Muscle of leg (tissue), 11 donors: ENCODE data around the gene DHCR24. TPM values are rescaled to one million over a fixed set of nuclear protein-coding genes. Genes with fewer than 3 reads are reported as not detected.
A peak's percentile ranks its signal among the peaks of the same experiment; 100 is the strongest.

Experiments used
- DNase-seq: peaks from one replicate; pipeline ENCODE4 v3.0.0; 2013
- H3K27ac ChIP-seq: one replicate; pipeline ENCODE4 v1.5.1; 2013; ENCODE audit warnings: mild to moderate bottlenecking, low read length, control low read depth
- H3K27me3 ChIP-seq: one replicate; pipeline ENCODE4 v1.6.1; 2013; ENCODE audit warnings: low read length; ENCODE audit not compliant: control insufficient read depth, insufficient read depth
- H3K36me3 ChIP-seq: one replicate; pipeline ENCODE4 v1.6.1; 2013; ENCODE audit warnings: low read length; ENCODE audit not compliant: control insufficient read depth, insufficient read depth
- H3K4me1 ChIP-seq: one replicate; pipeline ENCODE4 v1.6.1; 2013; ENCODE audit warnings: low read length; ENCODE audit not compliant: control insufficient read depth, insufficient read depth
- H3K4me3 ChIP-seq: one replicate; pipeline ENCODE4 v1.5.1; 2013; ENCODE audit warnings: low read length, control low read depth
- H3K9me3 ChIP-seq: replicated peaks from 2 replicates; pipeline ENCODE4 v1.6.1; 2013; ENCODE audit warnings: low read depth, low read length; ENCODE audit not compliant: control insufficient read depth
- WGBS: methylation state at CpG from one replicate; pipeline ENCODE4 v1.1.5; 2013; ENCODE audit warnings: missing lambda C conversion rate; ENCODE audit not compliant: insufficient coverage; 5-methylcytosine and 5-hydroxymethylcytosine counted together
- polyA plus RNA-seq, 8 donors: library from polyadenylated mRNA; unstranded; fragments of 120-200 nt; gene quantifications; one replicate each; pipeline versions ENCODE4 v1.2.1 to v1.2.3, GENCODE V29; 2013; ENCODE audit warnings: inconsistent platforms in 1 of 8, low replicate concordance in 1 of 8; ENCODE audit not compliant: insufficient read length in 8 of 8, insufficient read depth in 1 of 8
- total RNA-seq: library from RNA; stranded (reverse); fragments of 120-200 nt; gene quantifications from one replicate; pipeline ENCODE4 v1.2.4, GENCODE V29; 2013

The DHCR24 gene
- total and polyA plus RNA-seq, 9 donors = 12.2 to 32.7 (median 23.6) TPM

DNA sequence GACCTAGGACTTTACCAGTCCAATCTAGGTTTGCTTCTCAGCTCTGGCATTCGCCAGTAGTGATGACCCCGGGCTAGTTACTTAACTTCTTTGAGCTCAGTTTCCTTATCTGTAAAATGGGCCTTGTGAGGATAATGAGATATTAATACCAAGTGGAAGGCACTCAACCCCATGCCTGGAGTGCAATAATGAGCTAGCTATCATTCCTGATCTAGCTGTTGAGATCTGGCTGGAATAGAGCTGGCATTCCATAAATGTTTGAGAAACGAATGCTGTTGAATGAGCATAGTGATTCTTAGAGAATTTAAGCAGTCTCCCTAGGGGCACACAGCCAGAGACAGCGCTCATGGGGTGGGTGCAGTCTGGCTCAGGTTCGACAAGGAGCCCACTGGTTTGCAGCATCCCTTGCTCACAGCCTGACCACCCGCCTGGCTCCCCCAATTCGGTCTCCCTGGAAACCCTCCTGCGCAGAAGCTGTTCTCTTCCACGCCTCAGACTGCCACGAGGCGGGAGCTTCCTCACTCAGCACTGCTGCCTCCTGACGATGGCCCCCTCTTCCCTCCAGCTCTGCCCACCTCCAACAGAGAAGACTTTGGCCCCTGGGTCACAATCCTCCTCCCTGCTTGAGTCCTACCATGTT lies 32.5 kb downstream of the DHCR24 start:
- H3K36me3 ChIP-seq = peaks cover 44% of the 10 kb centered on the region
- H3K4me3 ChIP-seq = no peak overlapping the region
- 88% methylated on average over 10 of the region's 12 CpGs for WGBS

DNA sequence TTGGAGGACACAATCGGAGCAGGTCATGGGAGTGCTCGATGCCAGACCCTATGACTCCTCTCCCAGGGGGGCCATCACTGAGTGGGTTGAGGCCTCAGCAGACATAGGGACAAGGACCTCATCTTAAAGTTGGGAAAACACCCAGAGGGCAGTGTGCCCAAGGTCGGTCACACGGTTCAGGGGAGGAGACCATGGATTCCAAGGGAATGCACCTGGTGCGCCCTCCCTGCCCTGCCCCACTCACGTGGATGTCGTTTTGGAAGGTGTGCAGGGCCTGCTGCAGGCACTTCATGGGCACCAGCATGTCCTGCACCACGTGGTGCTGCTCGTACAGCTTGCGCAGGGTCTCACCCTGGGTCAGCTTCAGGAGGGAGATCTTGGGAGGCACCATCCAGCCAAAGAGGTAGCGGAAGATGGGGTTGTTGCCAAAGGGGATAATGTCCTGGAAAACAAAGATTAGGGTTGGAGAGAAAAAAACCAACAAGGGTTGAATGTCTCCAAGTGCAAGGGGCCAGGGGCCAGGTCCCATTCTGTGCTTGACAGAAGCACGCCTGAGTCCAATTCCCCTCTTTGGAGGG lies 33.1 kb downstream of the DHCR24 start:
- DNase-seq = no peak
- 93% methylated on average over 10 of the region's 12 CpGs for WGBS
- H3K36me3 ChIP-seq = peaks cover 47% of the 10 kb centered on the region
- no peak overlapping the region for H3K4me3 ChIP-seq
- no peaks in the 10 kb centered on the region for H3K9me3 ChIP-seq
- no peak overlapping the region for H3K27ac ChIP-seq
- no peaks in the 10 kb centered on the region for H3K27me3 ChIP-seq
- no peaks in the 10 kb centered on the region for H3K4me1 ChIP-seq

More for the DNA sequence above, 32.5 kb downstream of the DHCR24 start:
- no peak for DNase-seq
- Histone ChIP-seq H3K27me3 (no peaks in the 10 kb centered on the region), H3K27ac (no peak overlapping the region), H3K9me3 (no peaks in the 10 kb centered on the region), H3K4me1 (no peaks in the 10 kb centered on the region)

DNA sequence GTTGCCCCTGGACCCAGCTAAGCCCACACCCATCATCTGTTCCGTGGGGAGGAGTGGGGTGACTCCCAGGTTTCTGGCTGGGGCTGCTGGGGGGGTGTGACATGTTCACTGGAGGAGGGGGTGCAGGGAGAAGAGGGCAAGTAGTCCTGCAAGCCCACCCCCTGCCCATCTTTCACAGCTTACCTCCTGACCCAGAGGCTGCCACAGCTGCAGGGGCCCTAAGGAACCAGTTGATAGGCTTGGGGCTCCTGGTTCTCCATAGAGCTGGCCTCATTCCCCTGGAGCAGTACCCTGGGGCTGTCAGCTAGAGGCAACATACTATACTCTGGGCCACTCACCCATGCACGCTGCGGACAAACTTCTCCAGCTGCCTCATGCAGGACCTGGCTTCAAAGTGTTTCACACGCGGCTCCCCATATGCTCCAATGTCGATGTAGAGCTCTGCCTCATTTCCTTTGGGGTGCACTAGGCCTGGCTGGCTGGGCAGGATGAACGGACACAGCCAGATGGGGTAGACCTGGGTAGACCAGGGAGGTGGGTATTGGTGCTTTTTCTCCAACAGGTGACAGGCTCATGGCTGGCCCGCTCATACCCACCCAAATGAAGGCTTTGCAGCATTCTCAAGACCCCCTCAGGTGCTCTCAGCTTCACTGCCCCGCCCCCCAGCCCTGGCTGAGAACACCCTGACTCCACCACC lies 33.8 kb downstream of the DHCR24 start:
- peaks cover 51% of the 10 kb centered on the region for H3K36me3 ChIP-seq
- no peak for DNase-seq
- H3K9me3 ChIP-seq = no peaks in the 10 kb centered on the region
- no peak overlapping the region for H3K4me3 ChIP-seq
- no peak overlapping the region for H3K27ac ChIP-seq
- no peaks in the 10 kb centered on the region for H3K27me3 ChIP-seq
- WGBS = 67% methylated on average over 6 of the region's 9 CpGs
- H3K4me1 ChIP-seq = no peaks in the 10 kb centered on the region

DNA sequence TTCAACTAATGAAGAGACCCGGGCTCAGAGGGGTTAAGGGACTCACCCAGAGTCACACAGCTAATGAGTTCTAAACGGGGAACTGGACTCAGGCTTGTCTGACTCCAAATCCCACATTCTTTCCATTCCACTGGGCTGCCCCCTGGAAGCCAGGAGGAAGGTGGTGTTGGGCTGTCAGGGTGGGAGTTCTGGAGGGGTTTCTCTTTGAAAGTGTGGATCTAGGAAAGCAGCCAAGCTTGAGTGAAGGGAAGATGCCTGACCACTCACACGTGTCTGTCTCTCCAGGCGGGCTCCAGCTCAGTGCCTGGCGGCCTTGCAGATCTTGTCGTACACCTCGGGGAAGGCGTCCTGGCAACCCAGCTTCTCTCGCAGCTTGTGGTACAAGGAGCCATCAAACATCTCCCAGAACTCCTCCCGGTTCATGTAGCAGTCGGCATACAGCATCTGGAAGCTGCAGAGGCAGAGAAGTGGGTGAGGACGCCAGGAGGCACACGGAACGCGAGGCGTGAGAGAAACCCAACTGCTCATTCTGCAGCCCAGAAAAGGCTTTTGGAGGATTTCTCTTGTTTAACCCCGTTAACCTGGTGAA lies 35.0 kb downstream of the DHCR24 start:
- H3K4me3 ChIP-seq = no peak overlapping the region
- H3K27me3 ChIP-seq = no peaks in the 10 kb centered on the region
- 81% methylated on average over 13 of the region's 17 CpGs for WGBS
- DNase-seq = no peak
- H3K36me3 ChIP-seq = peaks cover 49% of the 10 kb centered on the region
- H3K9me3 ChIP-seq = no peaks in the 10 kb centered on the region
- no peak overlapping the region for H3K27ac ChIP-seq
- H3K4me1 ChIP-seq = no peaks in the 10 kb centered on the region

DNA sequence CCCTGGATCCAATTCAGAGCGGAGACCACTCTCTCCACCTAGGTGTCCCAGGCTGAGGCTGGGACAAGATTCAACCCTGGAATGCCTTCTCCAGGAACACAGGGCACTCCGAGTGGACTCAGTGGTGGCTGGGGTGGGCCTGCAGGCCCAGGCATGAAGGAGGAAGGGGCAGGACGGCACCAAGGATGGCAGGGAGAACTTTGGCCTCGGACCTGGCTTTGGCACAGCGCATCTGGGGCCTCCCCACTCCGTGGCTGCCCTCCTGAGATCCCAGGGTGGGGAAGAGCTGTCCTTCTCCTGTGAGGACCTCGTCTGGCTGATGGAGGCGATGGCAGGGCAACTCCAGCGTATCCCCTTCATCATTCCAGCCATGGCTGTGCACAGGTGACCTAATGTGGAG lies 35.6 kb downstream of the DHCR24 start:
- H3K9me3 ChIP-seq = no peaks in the 10 kb centered on the region
- H3K36me3 ChIP-seq = peaks cover 49% of the 10 kb centered on the region
- no peaks in the 10 kb centered on the region for H3K4me1 ChIP-seq
- no peak for DNase-seq
- no peaks in the 10 kb centered on the region for H3K27me3 ChIP-seq
- H3K4me3 ChIP-seq = no peak overlapping the region
- 91% methylated on average over 6 of the region's 9 CpGs for WGBS
- no peak overlapping the region for H3K27ac ChIP-seq

DNA sequence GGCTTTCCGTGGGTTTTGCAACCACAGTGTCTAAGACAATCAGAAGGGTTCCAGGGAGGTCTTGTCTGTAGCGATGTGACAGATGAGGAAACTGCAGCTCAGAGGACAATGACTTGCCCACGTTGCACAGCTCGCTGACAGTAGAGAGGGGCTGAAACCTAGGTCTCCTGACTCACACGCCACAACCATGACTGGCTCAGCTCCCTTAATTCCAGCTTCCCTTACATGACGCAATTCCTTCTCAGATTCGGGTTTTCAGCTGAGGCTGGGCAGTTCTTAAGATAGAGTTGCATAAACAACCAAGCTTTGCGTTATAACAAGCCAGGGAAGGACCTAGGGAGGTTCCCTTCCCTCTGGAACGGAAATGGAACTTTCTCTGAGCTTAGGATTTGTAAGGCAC lies 36.3 kb downstream of the DHCR24 start:
- Histone ChIP-seq H3K27me3 (no peaks in the 10 kb centered on the region), H3K27ac (no peak overlapping the region), H3K9me3 (no peaks in the 10 kb centered on the region), H3K4me1 (no peaks in the 10 kb centered on the region), H3K4me3 (no peak overlapping the region), H3K36me3 (peaks cover 49% of the 10 kb centered on the region)
- DNase-seq = peak; percentile 27
- WGBS = 90% methylated on average over 6 of the region's 9 CpGs

DNA sequence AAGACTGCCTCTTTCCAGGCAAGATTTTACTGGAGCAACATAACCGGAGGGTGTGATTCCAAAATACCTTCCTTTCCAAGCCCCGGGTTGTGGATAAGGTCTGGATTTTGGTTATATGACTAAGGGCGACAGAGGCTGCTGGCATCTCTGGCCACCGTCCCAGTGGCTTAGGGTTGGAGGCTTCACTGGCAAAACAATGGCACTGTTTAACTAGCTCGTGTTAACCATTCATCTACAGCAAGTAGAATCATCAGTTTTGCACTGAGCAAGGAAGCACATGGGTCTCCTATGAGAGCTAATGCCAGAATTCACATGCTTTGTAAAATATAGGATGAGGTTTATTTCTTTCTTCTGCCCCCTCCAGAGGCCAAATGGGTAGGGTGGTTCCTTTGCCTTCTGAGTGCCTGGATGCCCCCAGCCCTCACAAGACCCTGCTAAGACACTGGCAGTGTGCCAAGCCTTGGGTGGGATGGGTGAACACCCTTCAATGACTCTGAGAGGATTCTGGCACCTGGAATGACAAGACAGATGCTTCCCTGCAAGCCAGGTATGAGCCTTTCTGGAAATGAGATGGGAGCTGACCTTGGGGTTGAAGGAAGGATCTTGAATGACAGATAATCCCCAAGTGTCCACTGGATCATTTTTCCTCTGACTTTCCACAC lies 36.8 kb downstream of the DHCR24 start:
- H3K4me1 ChIP-seq = no peaks in the 10 kb centered on the region
- H3K36me3 ChIP-seq = peaks cover 49% of the 10 kb centered on the region
- no peaks in the 10 kb centered on the region for H3K27me3 ChIP-seq
- H3K4me3 ChIP-seq = no peak overlapping the region
- WGBS = no CpG with 5 or more reads among the region's 5 CpGs
- H3K9me3 ChIP-seq = no peaks in the 10 kb centered on the region
- H3K27ac ChIP-seq = no peak overlapping the region
- DNase-seq = no peak

DNA sequence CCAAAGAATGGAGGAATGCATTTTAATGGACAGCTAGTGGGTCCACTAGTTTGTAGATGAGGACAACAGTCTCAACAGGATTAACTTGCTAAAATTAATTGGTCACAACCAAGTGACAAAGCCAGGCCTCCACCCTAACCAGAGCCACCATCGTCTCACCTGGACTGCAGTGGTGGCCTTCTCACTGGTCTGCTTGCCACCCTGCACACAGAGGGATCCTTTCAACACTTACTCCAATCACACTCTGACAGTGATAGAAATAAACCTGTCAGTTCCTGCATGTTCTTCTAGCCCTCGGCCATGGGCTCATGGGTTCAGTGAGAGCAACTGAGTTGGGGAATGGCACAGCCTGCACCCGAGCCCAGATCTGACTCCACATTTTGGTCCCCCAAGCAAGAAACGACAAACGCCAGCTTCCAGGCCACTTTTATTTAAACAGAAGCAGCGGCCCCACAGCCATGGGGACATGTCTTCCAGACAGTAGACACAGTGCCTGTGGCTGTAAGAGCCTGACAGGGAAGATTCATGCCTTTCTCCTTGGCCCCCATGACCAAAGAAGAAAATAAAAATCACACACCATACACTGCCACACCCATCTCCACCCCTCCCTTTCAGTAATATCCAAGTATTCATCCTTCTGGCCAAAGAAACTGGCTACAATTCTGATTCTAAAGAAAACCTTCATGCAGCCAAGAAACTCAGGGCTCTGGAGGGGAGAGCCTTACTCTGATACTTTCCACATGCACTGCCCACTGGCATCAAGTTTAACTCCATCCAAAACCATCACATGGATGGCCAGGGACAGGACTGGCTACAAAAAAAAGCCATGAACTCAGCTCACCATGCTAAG lies 37.6 kb downstream of the DHCR24 start:
- 92% methylated on average over 4 of the region's 6 CpGs for WGBS
- H3K4me3 ChIP-seq = no peak overlapping the region
- peaks cover 48% of the 10 kb centered on the region for H3K36me3 ChIP-seq
- no peaks in the 10 kb centered on the region for H3K4me1 ChIP-seq
- peak; percentile 55 for DNase-seq
- no peak overlapping the region for H3K27ac ChIP-seq
- H3K27me3 ChIP-seq = no peaks in the 10 kb centered on the region
- no peaks in the 10 kb centered on the region for H3K9me3 ChIP-seq

DNA sequence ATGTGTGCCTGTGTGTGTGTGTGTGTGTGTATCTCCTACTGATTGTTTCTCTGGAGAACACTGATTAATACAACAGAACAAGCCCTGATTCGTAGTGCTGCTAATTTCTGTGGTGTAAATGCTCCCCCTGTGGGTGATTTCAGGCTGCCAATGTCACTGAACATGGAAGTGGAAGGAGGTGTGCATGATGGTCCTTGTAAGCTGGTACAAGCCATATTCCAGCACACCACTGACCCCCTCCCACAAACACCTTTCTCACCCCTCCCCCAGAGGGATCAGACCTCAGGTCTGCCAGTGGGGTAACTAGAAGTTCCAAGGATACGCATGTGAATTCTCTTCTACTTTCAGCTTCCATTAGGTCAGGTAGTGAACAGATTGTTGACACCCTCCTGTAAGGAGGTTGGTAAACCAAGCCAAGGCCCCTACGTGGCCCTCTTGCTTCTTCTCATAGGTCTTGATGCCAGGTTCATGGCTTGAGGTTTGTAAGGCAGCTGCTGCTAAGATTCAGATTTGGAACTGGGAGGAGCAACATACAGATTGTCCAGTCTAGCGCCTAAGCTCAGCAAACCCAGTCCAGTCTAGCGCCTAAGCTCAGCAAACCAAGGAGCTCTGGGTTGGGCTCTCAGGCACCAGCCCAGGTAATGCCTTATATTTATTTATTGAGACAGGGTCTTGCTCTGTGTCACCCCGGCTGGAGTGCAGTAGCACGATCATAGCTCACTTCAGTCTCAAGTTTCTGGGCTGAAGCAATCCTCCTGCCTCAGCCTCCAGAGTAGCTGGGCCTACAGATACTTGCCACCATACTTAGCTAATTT lies 38.7 kb downstream of the DHCR24 start:
- Histone ChIP-seq H3K36me3 (peaks cover 37% of the 10 kb centered on the region), H3K27me3 (no peaks in the 10 kb centered on the region), H3K27ac (no peak overlapping the region), H3K4me3 (no peak overlapping the region), H3K4me1 (no peaks in the 10 kb centered on the region), H3K9me3 (no peaks in the 10 kb centered on the region)
- WGBS = 100% methylated on average over 3 of the region's 7 CpGs
- no peak for DNase-seq
